SK-N-SH (cell line): ENCODE data around the gene SDK1. TPM values are rescaled to one million over a fixed set of nuclear protein-coding genes. Genes with fewer than 3 reads are reported as not detected.

Source experiments
- CTCF ChIA-PET: fragments of 300-600, 350-600 bp; formaldehyde crosslinking; extraction: SDS; loops from one replicate; lab custom pipeline; 2021; lab: Yijun Ruan, JAX
- POLR2A ChIA-PET: fragments of 350-600 bp; sonication (Branson Sonifier 250); formaldehyde crosslinking; extraction: SDS; loops from one replicate; lab custom pipeline; 2020; ENCODE audit warnings: antibody characterized with exemption, inconsistent platforms; lab: Yijun Ruan, JAX
- DNase-seq: peaks from one replicate; pipeline ENCODE4 v3.0.0; 2012
- H2AFZ ChIP-seq: fragments of 200-600 bp; sonication (generic); 2 replicates; pipeline ENCODE4 v1.8.1; 2016; ENCODE audit warnings: antibody characterized with exemption, mild to moderate bottlenecking, low read depth
- H3F3A ChIP-seq: fragments of 200-600 bp; sonication (generic); replicated peaks from 2 replicates; pipeline ENCODE3; 2016; ENCODE audit warnings: antibody characterized with exemption, mild to moderate bottlenecking; ENCODE audit not compliant: insufficient read depth
- H3K27ac ChIP-seq, 2 experiments: fragments of 200-500 bp in 1 of 2; fragments of 200-600 bp in 1 of 2; sonication (Bioruptor generic) in 1 of 2; sonication (generic), shearing (Covaris generic) in 1 of 2; 2 replicates each; pipeline versions ENCODE4 v1.5.1 to v1.6.1; 2014 to 2016; ENCODE audit warnings: low read depth in 2 of 2, inconsistent platforms in 1 of 2, low read length in 1 of 2, mild to moderate bottlenecking in 1 of 2, mixed read lengths in 1 of 2
- H3K27me3 ChIP-seq: fragments of 200-600 bp; sonication (generic), shearing (Covaris generic); 2 replicates; pipeline ENCODE4 v1.6.1; 2016; ENCODE audit warnings: mixed run types; ENCODE audit not compliant: insufficient read depth
- H3K36me3 ChIP-seq, 2 experiments: fragments of 200-500 bp in 1 of 2; fragments of 200-600 bp in 1 of 2; sonication (Bioruptor generic) in 1 of 2; sonication (generic) in 1 of 2; replicated peaks in 1 of 2; 2 replicates each; pipeline versions ENCODE3 to v1.5.1; 2014 to 2016; ENCODE audit warnings: low read length in 1 of 2, mild to moderate bottlenecking in 1 of 2; ENCODE audit not compliant: insufficient read depth in 2 of 2, control insufficient read depth in 1 of 2
- H3K4me1 ChIP-seq, 2 experiments: fragments of 200-500 bp in 1 of 2; fragments of 200-600 bp in 1 of 2; sonication (Bioruptor generic) in 1 of 2; sonication (generic), shearing (Covaris generic) in 1 of 2; 2 replicates each; pipeline versions ENCODE4 v1.5.1 to v1.6.1; 2014 to 2016; ENCODE audit warnings: low read depth in 1 of 2, low read length in 1 of 2, mixed run types in 1 of 2; ENCODE audit not compliant: insufficient read depth in 2 of 2, control insufficient read depth in 1 of 2
- H3K4me2 ChIP-seq: fragments of 200-600 bp; sonication (generic), shearing (Covaris generic); 2 replicates; pipeline ENCODE4 v1.6.1; 2017; ENCODE audit warnings: mixed run types
- H3K4me3 ChIP-seq, 2 experiments: fragments of 200-500 bp in 1 of 2; fragments of 200-600 bp in 1 of 2; sonication (Bioruptor generic) in 1 of 2; sonication (generic), shearing (Covaris generic) in 1 of 2; 2 replicates each; pipeline versions ENCODE4 v1.5.1 to v1.8.1; 2014 to 2016; ENCODE audit warnings: low read depth in 2 of 2, inconsistent platforms in 1 of 2, low read length in 1 of 2, mild to moderate bottlenecking in 1 of 2, mixed read lengths in 1 of 2, moderate library complexity in 1 of 2
- H3K79me2 ChIP-seq: fragments of 200-600 bp; sonication (generic); 2 replicates; pipeline ENCODE4 v1.8.1; 2017; ENCODE audit warnings: mild to moderate bottlenecking; ENCODE audit not compliant: insufficient read depth
- H3K9ac ChIP-seq: fragments of 200-600 bp; sonication (generic); 2 replicates; pipeline ENCODE4 v1.6.1; 2017; ENCODE audit warnings: mixed run types
- H3K9me2 ChIP-seq: fragments of 200-600 bp; sonication (generic); 2 replicates; pipeline ENCODE4 v1.6.1; 2017; ENCODE audit warnings: mixed run types
- H3K9me3 ChIP-seq: fragments of 200-600 bp; sonication (generic); 2 replicates; pipeline ENCODE4 v1.6.1; 2017; ENCODE audit warnings: mixed run types, mild to moderate bottlenecking, moderate library complexity
- H4K20me1 ChIP-seq: fragments of 200-600 bp; sonication (generic); 2 replicates; pipeline ENCODE4 v1.6.1; 2017; ENCODE audit warnings: mild to moderate bottlenecking, mixed run types; ENCODE audit not compliant: insufficient read depth
- CHD2 ChIP-seq: fragments of 150-350 bp; IDR thresholded peaks from 2 replicates; pipeline ENCODE4 v1.6.1; 2018; ENCODE audit warnings: low read length; ENCODE audit not compliant: partially characterized antibody
- ELF1 ChIP-seq: IDR thresholded peaks from 2 replicates; pipeline ENCODE4 v1.4.0; 2012
- EP300 ChIP-seq, 2 experiments: IDR thresholded peaks; 2 replicates each; pipeline versions ENCODE4 v1.4.0 to v1.6.1; 2012; ENCODE audit warnings: borderline replicate concordance in 1 of 2, low read depth in 1 of 2, low read length in 1 of 2
- FOXJ3 ChIP-seq: sonication (generic); formaldehyde crosslinking; IDR thresholded peaks from 2 replicates; pipeline ENCODE4 v1.5.1; 2020; ENCODE audit warnings: mild to moderate bottlenecking, missing genetic modification reagents
- GABPA ChIP-seq: IDR thresholded peaks from 2 replicates; pipeline ENCODE4 v1.4.0; 2012; ENCODE audit warnings: low read depth, mild to moderate bottlenecking
- MAX ChIP-seq: IDR thresholded peaks from 2 replicates; pipeline ENCODE4 v1.4.0; 2012; ENCODE audit warnings: low read depth
- MEF2A ChIP-seq: IDR thresholded peaks from 2 replicates; pipeline ENCODE4 v1.4.0; 2012; ENCODE audit warnings: low read depth, borderline replicate concordance
- RXRA ChIP-seq: IDR thresholded peaks from 2 replicates; pipeline ENCODE4 v1.4.0; 2012; ENCODE audit warnings: low read depth, mild to moderate bottlenecking, borderline replicate concordance
- TCF12 ChIP-seq: IDR thresholded peaks from 2 replicates; pipeline ENCODE4 v1.4.0; 2012
- TEAD4 ChIP-seq: IDR thresholded peaks from 2 replicates; pipeline ENCODE4 v1.4.0; 2012; ENCODE audit warnings: mild to moderate bottlenecking, borderline replicate concordance; ENCODE audit not compliant: insufficient read depth
- USF2 ChIP-seq: fragments of 150-350 bp; IDR thresholded peaks from 2 replicates; pipeline ENCODE4 v1.6.1; 2017; ENCODE audit warnings: antibody characterized with exemption, low read length, low read depth, borderline replicate concordance
- YY1 ChIP-seq: IDR thresholded peaks from 2 replicates; pipeline ENCODE4 v1.4.0; 2012; ENCODE audit warnings: low read depth, mild to moderate bottlenecking
- ZBTB33 ChIP-seq: IDR thresholded peaks from 2 replicates; pipeline ENCODE4 v1.4.0; 2012; ENCODE audit warnings: low read depth, borderline replicate concordance
- WGBS: methylation state at CpG from one replicate; pipeline ENCODE4 v1.1.6; 2017; ENCODE audit warnings: low lambda C conversion rate; 5-methylcytosine and 5-hydroxymethylcytosine counted together
- polyA plus RNA-seq, 3 experiments: library from polyadenylated mRNA; depleted of rRNA; stranded (reverse); fragments of >200 nt; gene quantifications; 2 replicates each; pipeline ENCODE4 v1.2.3, GENCODE V29; 2012

SDK1 gene
- polyA plus RNA-seq, 1 of the 3 experiments (the other 2 are of a cell fraction): 1.2 TPM

DNA sequence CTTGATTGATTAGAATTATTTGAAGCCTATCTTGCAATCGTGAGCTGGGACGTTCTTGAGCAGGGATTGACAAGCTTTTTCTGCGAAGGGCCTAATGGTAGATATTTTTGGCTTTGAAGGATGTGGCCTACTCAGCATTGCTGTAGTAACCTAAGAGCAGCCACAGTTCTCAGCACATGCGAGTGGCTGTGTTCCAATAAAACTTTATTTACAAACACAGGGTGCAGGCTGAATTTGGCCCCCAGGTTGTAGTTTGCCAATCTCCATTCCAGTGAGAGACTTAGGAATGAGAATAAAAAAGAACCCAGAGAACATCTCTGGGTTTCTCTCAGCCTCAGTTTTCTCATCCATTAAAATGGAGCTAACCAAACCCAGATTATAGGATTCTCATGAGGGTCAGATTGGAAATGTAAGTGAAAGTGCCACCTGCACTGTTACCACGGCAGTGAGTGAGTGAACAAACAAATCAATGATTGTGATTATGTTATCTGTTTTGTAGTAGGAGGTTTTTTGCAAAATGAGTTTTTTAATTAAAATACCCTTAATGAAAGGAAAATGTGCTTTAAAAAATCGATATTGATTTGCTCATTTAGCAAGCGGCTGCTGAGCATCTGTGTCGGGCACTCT is 664.0 kb downstream of the SDK1 start:
- H4K20me1 ChIP-seq: no peaks in the 10 kb centered on the region
- H3K4me2 ChIP-seq: no peak overlapping the region
- no peak overlapping the region for H3K9ac ChIP-seq
- H3K36me3 ChIP-seq: no peaks in the 10 kb centered on the region
- no peak overlapping the region for H3K27ac ChIP-seq
- H3K9me3 ChIP-seq: no peaks in the 10 kb centered on the region
- WGBS: 69% methylated on average over 8 of the region's 8 CpGs
- no peaks in the 10 kb centered on the region for H3K27me3 ChIP-seq
- H3K9me2 ChIP-seq: no peaks in the 10 kb centered on the region
- no peaks in the 10 kb centered on the region for H3K79me2 ChIP-seq
- ChIA-PET POLR2A (no interaction called here), CTCF (interaction anchor here (0.7 to 1.6 kb wide), 2 partner anchors 9 to 29 kb away, joined by 3 read pairs; no protein-coding TSS in a partner anchor)
- DNase-seq: no peak
- TF ChIP-seq ELF1 (no peak), MAX (no peak), MEF2A (no peak), USF2 (no peak), GABPA (no peak), TCF12 (no peak), TEAD4 (no peak), FOXJ3 (CRISPR knock-in tag) (no peak)
- no peak overlapping the region for H2AFZ ChIP-seq
- no peaks in the 10 kb centered on the region for H3F3A ChIP-seq
- no peaks in the 10 kb centered on the region for H3K4me1 ChIP-seq
- no peak overlapping the region; a peak in 1 of 4 replicates for H3K4me3 ChIP-seq

GRCh38 chr7:3965794-3966395 is 664.8 kb downstream of the SDK1 start:
- Histone ChIP-seq H3K79me2 (no peaks in the 10 kb centered on the region), H3F3A (no peaks in the 10 kb centered on the region), H2AFZ (no peak overlapping the region), H3K9me3 (no peaks in the 10 kb centered on the region), H3K4me3 (no peak overlapping the region), H3K4me1 (no peaks in the 10 kb centered on the region), H3K27me3 (no peaks in the 10 kb centered on the region), H3K4me2 (no peak overlapping the region), H4K20me1 (no peaks in the 10 kb centered on the region), H3K9me2 (no peaks in the 10 kb centered on the region), H3K36me3 (no peaks in the 10 kb centered on the region), H3K27ac (no peak overlapping the region), H3K9ac (no peak overlapping the region)
- CTCF ChIA-PET: interaction anchor here (1.0 to 1.6 kb wide), 2 partner anchors 13 to 29 kb away, joined by 3 read pairs; no protein-coding TSS in a partner anchor
- POLR2A ChIA-PET: no interaction called here
- no peak for DNase-seq
- 61% methylated on average over 13 of the region's 15 CpGs for WGBS
- no peak for TF ChIP-seq EP300 (IDR thresholded peaks at IDR 0.05; ENCODE audit: borderline replicate concordance in 1 of 2, low read depth in 1 of 2, low read length in 1 of 2)
- TF ChIP-seq CHD2: no peak
- no peak for TF ChIP-seq MEF2A
- no peak for TF ChIP-seq ZBTB33
- no peak for TF ChIP-seq RXRA
- TF ChIP-seq YY1: no peak
- no peak for TF ChIP-seq USF2
